Keratinocyte (primary cell): Measurements from ENCODE around the gene TMEM151B. TPM values are rescaled to one million over a fixed set of nuclear protein-coding genes. Genes with fewer than 3 reads are reported as not detected.

ENCODE experiments used
- DNase-seq: peaks from one replicate; pipeline ENCODE4 v3.0.0-alpha.2; 2011; ENCODE audit warnings: low read depth, missing footprints, low spot score
- FAIRE-seq: peaks from 2 replicates; lab custom pipeline; 2011; peaks lifted over from hg19 to GRCh38; lab: Jason Lieb, UNC
- H2AFZ ChIP-seq: 2 replicates; pipeline ENCODE4 v1.6.0; 2012; ENCODE audit warnings: low read length, control low read depth, inconsistent platforms; ENCODE audit not compliant: control insufficient read depth
- H3K27ac ChIP-seq: 2 replicates; pipeline ENCODE4 v1.5.1; 2011; ENCODE audit warnings: low read length; ENCODE audit not compliant: control insufficient read depth, insufficient read depth
- H3K27me3 ChIP-seq: 3 replicates; pipeline ENCODE4 v1.6.0; 2011; ENCODE audit warnings: low read length; ENCODE audit not compliant: control insufficient read depth, insufficient read depth; ENCODE audit errors: extremely low read depth
- H3K36me3 ChIP-seq, 2 experiments: 2 replicates in 1 of 2; 3 replicates in 1 of 2; pipeline ENCODE4 v1.5.1; 2011; ENCODE audit warnings: low read length in 2 of 2, mild to moderate bottlenecking in 1 of 2; ENCODE audit not compliant: control insufficient read depth in 2 of 2, insufficient read depth in 2 of 2; ENCODE audit errors: extremely low read depth in 1 of 2
- H3K4me1 ChIP-seq: 3 replicates; pipeline ENCODE4 v1.5.1; 2011; ENCODE audit warnings: low read length; ENCODE audit not compliant: control insufficient read depth, insufficient read depth; ENCODE audit errors: extremely low read depth
- H3K4me2 ChIP-seq: 3 replicates; pipeline ENCODE4 v1.6.0; 2011; ENCODE audit warnings: low read depth, low read length; ENCODE audit not compliant: control insufficient read depth, insufficient read depth; ENCODE audit errors: extremely low read depth
- H3K4me3 ChIP-seq, 3 experiments: fragments of 200-600 bp in 1 of 3; sonication (generic) in 1 of 3; 2 replicates in 2 of 3; 3 replicates in 1 of 3; pipeline ENCODE4 v1.5.1; 2011 to 2016; ENCODE audit warnings: low read length in 3 of 3, mild to moderate bottlenecking in 3 of 3, control low read depth in 2 of 3, inconsistent platforms in 1 of 3, low read depth in 1 of 3, mixed read lengths in 1 of 3, mixed run types in 1 of 3, moderate library complexity in 1 of 3; ENCODE audit not compliant: control insufficient read depth in 2 of 3, insufficient read depth in 2 of 3; ENCODE audit errors: extremely low read depth in 1 of 3
- H3K79me2 ChIP-seq: 2 replicates; pipeline ENCODE4 v1.6.0; 2012; ENCODE audit warnings: low read length; ENCODE audit not compliant: control insufficient read depth, insufficient read depth
- H3K9ac ChIP-seq: 3 replicates; pipeline ENCODE4 v1.6.0; 2011; ENCODE audit warnings: low read length; ENCODE audit not compliant: control insufficient read depth, insufficient read depth; ENCODE audit errors: extremely low read depth
- H3K9me1 ChIP-seq: 3 replicates; pipeline ENCODE4 v1.6.0; 2011; ENCODE audit warnings: low read length; ENCODE audit not compliant: control insufficient read depth, insufficient read depth; ENCODE audit errors: extremely low read depth
- H3K9me3 ChIP-seq: 2 replicates; pipeline ENCODE4 v1.5.1; 2012; ENCODE audit warnings: low read depth, low read length; ENCODE audit not compliant: control insufficient read depth
- H4K20me1 ChIP-seq: 3 replicates; pipeline ENCODE4 v1.6.0; 2011; ENCODE audit warnings: low read length; ENCODE audit not compliant: control insufficient read depth, insufficient read depth; ENCODE audit errors: extremely low read depth
- EZH2 ChIP-seq: IDR thresholded peaks from one replicate; pipeline ENCODE4 v1.6.1; 2012; ENCODE audit warnings: inconsistent platforms, mild to moderate bottlenecking, low read length, moderate library complexity
- dilution Hi-C: fragments of 300-500 bp; cut with MboI; formaldehyde crosslinking; loops from one replicate; pipeline ENCODE4 v1.7.0; 2020; ENCODE audit warnings: low sequenced_read_pairs; ENCODE audit not compliant: extremely low pct_ligation_motif_present
- polyA plus RNA-seq, 5 experiments: library from polyadenylated mRNA; depleted of rRNA in 3 of 5; stranded (reverse) in 3 of 5; stranded (forward) in 1 of 5; unstranded in 1 of 5; fragments of >200 nt; gene quantifications; 1 replicate in 1 of 5; 2 replicates in 3 of 5; 3 replicates in 1 of 5; pipeline versions ENCODE4 v1.2.1 to v1.2.3, GENCODE V29; 2011 to 2012; ENCODE audit warnings: missing spikeins in 2 of 5, low read depth in 1 of 5, low replicate concordance in 1 of 5
- TF ChIP-seq, protein P1 (sequence below), 3 experiments: IDR thresholded peaks in 1 of 3; conservative IDR thresholded peaks in 1 of 3; optimal IDR thresholded peaks in 1 of 3; 2 replicates in 2 of 3; 3 replicates in 1 of 3; pipeline versions ENCODE3 to v1.5.1; 2011; ENCODE audit warnings: low read length in 3 of 3, mild to moderate bottlenecking in 3 of 3, moderate library complexity in 2 of 3, control low read depth in 1 of 3, inconsistent platforms in 1 of 3; ENCODE audit not compliant: insufficient read depth in 2 of 3; ENCODE audit errors: extremely low read depth in 1 of 3

TMEM151B gene
- polyA plus RNA-seq, 1 donor (not counting 4 experiments of a cell fraction or from before 2014, with no cell fraction given): not detected

DNA sequence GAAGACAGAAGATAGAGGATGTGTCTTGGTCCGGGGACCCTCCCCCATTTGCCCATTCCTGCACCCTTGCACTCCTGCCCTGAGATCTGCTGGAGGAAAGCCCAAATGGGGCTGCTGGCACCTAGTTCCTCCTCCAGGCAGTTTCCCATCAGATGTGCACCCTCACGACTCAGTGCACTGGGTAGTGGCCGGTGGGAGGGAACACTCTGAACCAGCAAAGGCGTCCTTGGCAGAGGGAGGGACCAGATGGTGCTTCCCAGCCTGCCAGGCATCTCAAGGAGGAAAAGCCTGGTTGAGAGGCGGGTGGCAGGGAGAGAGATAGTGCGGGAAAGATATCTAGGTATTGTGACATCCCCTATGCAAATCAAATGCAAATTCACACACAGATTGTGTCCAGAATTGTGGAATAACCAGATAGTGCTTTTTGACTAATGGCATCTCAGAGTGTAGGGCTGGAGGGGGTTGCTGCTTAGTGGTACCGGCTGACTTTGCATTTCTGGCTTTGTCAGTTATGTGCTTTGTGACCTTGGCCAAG lies 19.5 kb downstream of the TMEM151B start:
- peaks cover 39% of the 10 kb centered on the region for H3K27me3 ChIP-seq
- H2AFZ ChIP-seq: no peak overlapping the region
- H3K36me3 ChIP-seq: no peaks in the 10 kb centered on the region
- no peak overlapping the region for H3K9ac ChIP-seq
- H4K20me1 ChIP-seq: no peaks in the 10 kb centered on the region
- dilution Hi-C loops: no loop called here
- H3K79me2 ChIP-seq: no peaks in the 10 kb centered on the region
- no peaks in the 10 kb centered on the region for H3K9me3 ChIP-seq
- no peak overlapping the region for H3K27ac ChIP-seq
- no peaks in the 10 kb centered on the region for H3K4me1 ChIP-seq
- no peak for FAIRE-seq
- no peak overlapping the region for H3K4me2 ChIP-seq
- no peak for DNase-seq
- no peak overlapping the region for H3K4me3 ChIP-seq
- TF ChIP-seq, protein P1, sequence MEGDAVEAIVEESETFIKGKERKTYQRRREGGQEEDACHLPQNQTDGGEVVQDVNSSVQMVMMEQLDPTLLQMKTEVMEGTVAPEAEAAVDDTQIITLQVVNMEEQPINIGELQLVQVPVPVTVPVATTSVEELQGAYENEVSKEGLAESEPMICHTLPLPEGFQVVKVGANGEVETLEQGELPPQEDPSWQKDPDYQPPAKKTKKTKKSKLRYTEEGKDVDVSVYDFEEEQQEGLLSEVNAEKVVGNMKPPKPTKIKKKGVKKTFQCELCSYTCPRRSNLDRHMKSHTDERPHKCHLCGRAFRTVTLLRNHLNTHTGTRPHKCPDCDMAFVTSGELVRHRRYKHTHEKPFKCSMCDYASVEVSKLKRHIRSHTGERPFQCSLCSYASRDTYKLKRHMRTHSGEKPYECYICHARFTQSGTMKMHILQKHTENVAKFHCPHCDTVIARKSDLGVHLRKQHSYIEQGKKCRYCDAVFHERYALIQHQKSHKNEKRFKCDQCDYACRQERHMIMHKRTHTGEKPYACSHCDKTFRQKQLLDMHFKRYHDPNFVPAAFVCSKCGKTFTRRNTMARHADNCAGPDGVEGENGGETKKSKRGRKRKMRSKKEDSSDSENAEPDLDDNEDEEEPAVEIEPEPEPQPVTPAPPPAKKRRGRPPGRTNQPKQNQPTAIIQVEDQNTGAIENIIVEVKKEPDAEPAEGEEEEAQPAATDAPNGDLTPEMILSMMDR (optimal IDR thresholded peaks at IDR 0.05 in 1 of 3, IDR thresholded peaks at IDR 0.05 in 1 of 3, conservative IDR thresholded peaks at IDR 0.05 in 1 of 3; ENCODE audit: extremely low read depth in 1 of 3, insufficient read depth in 2 of 3, low read length in 3 of 3): no peak
- no peak for TF ChIP-seq EZH2
- no peaks in the 10 kb centered on the region for H3K9me1 ChIP-seq

- TF ChIP-seq, protein P1 (optimal IDR thresholded peaks at IDR 0.05 in 1 of 3, IDR thresholded peaks at IDR 0.05 in 1 of 3, conservative IDR thresholded peaks at IDR 0.05 in 1 of 3; ENCODE audit: extremely low read depth in 1 of 3, insufficient read depth in 2 of 3, low read length in 3 of 3): no peak
- H3K79me2 ChIP-seq: no peaks in the 10 kb centered on the region
- no peak for FAIRE-seq
- H2AFZ ChIP-seq: no peak overlapping the region
- H3K27me3 ChIP-seq: peaks cover 54% of the 10 kb centered on the region
- dilution Hi-C loops: no loop called here
- H3K4me1 ChIP-seq: no peaks in the 10 kb centered on the region
- no peak for DNase-seq
- H3K36me3 ChIP-seq: no peaks in the 10 kb centered on the region
- no peaks in the 10 kb centered on the region for H3K9me1 ChIP-seq
- no peak overlapping the region for H3K27ac ChIP-seq
- H3K4me2 ChIP-seq: no peak overlapping the region
- no peak overlapping the region for H3K4me3 ChIP-seq
- no peak overlapping the region for H3K9ac ChIP-seq
- peaks cover 3% of the 10 kb centered on the region for H4K20me1 ChIP-seq
- no peaks in the 10 kb centered on the region for H3K9me3 ChIP-seq
Measured at GRCh38 chr6:44291841-44292240, 21.6 kb downstream of the TMEM151B start.
